Suprapubic skin (tissue), 4 donors: ENCODE measurements around the gene BTG4. TPM values are rescaled to one million over a fixed set of nuclear protein-coding genes. Genes with fewer than 3 reads are reported as not detected.

Source experiments
- DNase-seq, 2 donors: peaks; one replicate each; pipeline ENCODE4 v3.0.0-alpha.2; 2019; ENCODE audit warnings: low spot score in 2 of 2
- H3K27ac ChIP-seq: fragments of 200-600 bp; sonication (generic); one replicate; pipeline ENCODE4 v1.5.1; 2019
- H3K27me3 ChIP-seq: fragments of 200-600 bp; sonication (generic); one replicate; pipeline ENCODE4 v1.5.1; 2019
- H3K36me3 ChIP-seq: fragments of 200-600 bp; sonication (generic); one replicate; pipeline ENCODE4 v1.5.1; 2019
- H3K4me1 ChIP-seq: fragments of 200-600 bp; sonication (generic); one replicate; pipeline ENCODE4 v1.5.1; 2019
- H3K4me3 ChIP-seq: fragments of 200-600 bp; sonication (generic); one replicate; pipeline ENCODE4 v1.5.1; 2019; ENCODE audit warnings: mild to moderate bottlenecking
- H3K9me3 ChIP-seq: fragments of 200-600 bp; sonication (generic); one replicate; pipeline ENCODE4 v1.5.1; 2019
- EP300 ChIP-seq: sonication (generic); formaldehyde crosslinking; IDR thresholded peaks from one replicate; pipeline ENCODE4 v1.6.1; 2017; ENCODE audit warnings: antibody characterized with exemption
- POLR2A ChIP-seq, 2 donors: fragments of 450-650 bp; IDR thresholded peaks; one replicate each; pipeline ENCODE4 v1.6.1; 2017; ENCODE audit warnings: antibody characterized with exemption in 2 of 2, mild to moderate bottlenecking in 2 of 2, moderate library complexity in 2 of 2
- POLR2AphosphoS5 ChIP-seq, 3 donors: sonication (generic); formaldehyde crosslinking; IDR thresholded peaks; one replicate each; pipeline ENCODE4 v1.6.1; 2017; ENCODE audit warnings: antibody characterized with exemption in 3 of 3
- WGBS: methylation state at CpG from one replicate; pipeline ENCODE4 v1.1.5; 2018; 5-methylcytosine and 5-hydroxymethylcytosine counted together
- total RNA-seq, 4 donors: library from RNA; depleted of rRNA; stranded (reverse); fragments of >200 nt; gene quantifications; one replicate each; pipeline ENCODE4 v1.1.0, GENCODE V29; 2016
- TF ChIP-seq, protein P1 (sequence below), 2 donors: fragments of 200-600 bp in 1 of 2; fragments of 450-650 bp in 1 of 2; sonication (generic) in 1 of 2; IDR thresholded peaks; one replicate each; pipeline ENCODE4 v1.5.1; 2016 to 2019; ENCODE audit warnings: antibody characterized with exemption in 2 of 2, mild to moderate bottlenecking in 1 of 2, moderate library complexity in 1 of 2

Gene BTG4
- total RNA-seq, 4 donors from 2014 or later, result not detected

DNA sequence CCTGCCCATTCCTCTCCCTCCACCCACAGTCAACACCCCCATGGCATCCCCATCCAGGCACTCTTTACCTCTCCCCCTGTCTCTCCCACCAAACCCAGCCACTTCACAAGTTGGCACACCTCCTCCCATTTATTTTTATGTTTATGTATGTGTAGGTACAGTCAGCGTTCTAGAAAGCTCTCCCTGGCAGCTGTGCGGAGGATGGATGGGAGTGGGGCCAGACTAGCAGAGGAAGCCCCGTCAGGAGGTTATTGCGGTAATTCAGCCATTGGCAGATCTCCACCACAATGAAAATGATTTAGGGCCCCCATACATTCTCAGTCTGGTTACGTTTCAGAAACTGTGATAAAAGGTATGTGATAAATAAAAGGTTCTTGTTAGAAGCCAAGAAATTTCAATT is 51.3 kb downstream of the BTG4 start:
- H3K4me1 ChIP-seq, result no peaks in the 10 kb centered on the region
- 23% methylated on average over 5 of the region's 5 CpGs for WGBS
- no peak overlapping the region for H3K27ac ChIP-seq
- peak in 1 of 2 donors; percentile 54 for DNase-seq
- no peaks in the 10 kb centered on the region for H3K36me3 ChIP-seq
- H3K4me3 ChIP-seq, result no peak overlapping the region
- TF ChIP-seq POLR2AphosphoS5 (IDR thresholded peaks at IDR 0.05) (no peak), EP300 (no peak), POLR2A (IDR thresholded peaks at IDR 0.05) (no peak)
- TF ChIP-seq, protein P1, sequence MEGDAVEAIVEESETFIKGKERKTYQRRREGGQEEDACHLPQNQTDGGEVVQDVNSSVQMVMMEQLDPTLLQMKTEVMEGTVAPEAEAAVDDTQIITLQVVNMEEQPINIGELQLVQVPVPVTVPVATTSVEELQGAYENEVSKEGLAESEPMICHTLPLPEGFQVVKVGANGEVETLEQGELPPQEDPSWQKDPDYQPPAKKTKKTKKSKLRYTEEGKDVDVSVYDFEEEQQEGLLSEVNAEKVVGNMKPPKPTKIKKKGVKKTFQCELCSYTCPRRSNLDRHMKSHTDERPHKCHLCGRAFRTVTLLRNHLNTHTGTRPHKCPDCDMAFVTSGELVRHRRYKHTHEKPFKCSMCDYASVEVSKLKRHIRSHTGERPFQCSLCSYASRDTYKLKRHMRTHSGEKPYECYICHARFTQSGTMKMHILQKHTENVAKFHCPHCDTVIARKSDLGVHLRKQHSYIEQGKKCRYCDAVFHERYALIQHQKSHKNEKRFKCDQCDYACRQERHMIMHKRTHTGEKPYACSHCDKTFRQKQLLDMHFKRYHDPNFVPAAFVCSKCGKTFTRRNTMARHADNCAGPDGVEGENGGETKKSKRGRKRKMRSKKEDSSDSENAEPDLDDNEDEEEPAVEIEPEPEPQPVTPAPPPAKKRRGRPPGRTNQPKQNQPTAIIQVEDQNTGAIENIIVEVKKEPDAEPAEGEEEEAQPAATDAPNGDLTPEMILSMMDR (IDR thresholded peaks at IDR 0.05), result no peak
- H3K9me3 ChIP-seq, result no peaks in the 10 kb centered on the region
- peaks cover 38% of the 10 kb centered on the region for H3K27me3 ChIP-seq

DNA sequence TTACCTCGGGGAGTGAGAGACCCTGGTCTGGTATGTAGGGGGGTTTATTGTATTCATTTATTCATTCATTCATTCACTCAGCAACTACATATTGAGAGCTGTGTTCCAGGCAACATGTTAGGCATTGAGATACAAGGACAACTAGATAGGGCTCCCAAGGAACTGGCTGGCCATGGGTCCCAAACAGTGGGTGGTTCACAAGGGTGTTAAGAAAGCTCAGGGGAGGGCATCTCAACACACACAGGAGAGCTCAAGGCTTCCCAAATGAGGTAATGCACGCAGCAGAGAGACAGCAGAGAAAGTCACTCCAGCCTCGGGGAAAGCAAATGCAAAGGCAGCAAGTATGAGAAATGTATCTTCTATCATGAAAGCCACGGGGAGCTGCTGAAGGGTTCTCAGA is 51.8 kb downstream of the BTG4 start:
- H3K36me3 ChIP-seq, result no peaks in the 10 kb centered on the region
- peaks cover under 1% of the 10 kb centered on the region for H3K4me1 ChIP-seq
- DNase-seq, result no peak
- TF ChIP-seq, protein P1 (IDR thresholded peaks at IDR 0.05), result no peak
- no peak for TF ChIP-seq POLR2A (IDR thresholded peaks at IDR 0.05)
- no peak for TF ChIP-seq POLR2AphosphoS5 (IDR thresholded peaks at IDR 0.05)
- TF ChIP-seq EP300, result no peak
- no peak overlapping the region for H3K27ac ChIP-seq
- 71% methylated on average over 4 of the region's 4 CpGs for WGBS
- no peak overlapping the region for H3K4me3 ChIP-seq
- H3K27me3 ChIP-seq, result peaks cover 36% of the 10 kb centered on the region
- no peaks in the 10 kb centered on the region for H3K9me3 ChIP-seq

DNA sequence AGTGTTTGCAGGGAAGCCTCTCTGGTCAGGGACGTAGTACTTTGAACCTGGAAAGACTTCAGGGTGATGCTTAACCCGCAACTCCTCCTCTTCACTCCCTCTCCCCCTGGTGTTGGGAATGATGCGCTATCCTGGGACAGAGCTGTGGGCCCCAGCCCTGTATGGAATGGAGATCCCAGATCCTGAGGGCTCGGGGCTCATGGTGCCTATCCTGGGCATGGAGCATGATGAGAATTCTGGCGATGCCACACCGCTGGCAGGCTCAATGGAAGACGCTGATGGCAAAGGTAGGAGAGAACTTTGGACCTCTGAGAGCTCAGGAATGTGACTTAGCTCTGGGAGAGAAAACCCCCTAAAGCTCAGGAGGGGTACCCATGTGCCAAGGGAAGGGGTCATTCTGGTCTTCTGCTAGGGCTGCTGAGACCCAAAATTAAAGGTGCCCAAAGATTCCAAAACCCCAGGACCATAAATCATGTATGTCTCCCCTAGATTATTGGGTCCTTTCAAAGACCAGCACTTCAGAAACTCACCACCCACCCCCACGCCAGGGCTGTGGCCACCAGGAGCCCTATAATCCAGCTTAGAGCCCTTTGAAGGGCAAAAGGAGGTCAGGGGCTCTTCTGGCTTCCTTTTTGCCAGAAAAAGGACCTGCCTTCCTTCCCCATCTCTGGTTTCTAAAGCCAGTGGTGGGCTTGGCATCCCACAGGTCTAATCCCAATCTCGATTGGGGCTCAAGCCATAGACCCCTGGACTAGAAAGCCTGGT is 52.5 kb downstream of the BTG4 start:
- Histone ChIP-seq H3K27ac (no peak overlapping the region), H3K4me1 (peaks cover 5% of the 10 kb centered on the region), H3K9me3 (no peaks in the 10 kb centered on the region), H3K4me3 (no peak overlapping the region), H3K27me3 (peaks cover 36% of the 10 kb centered on the region), H3K36me3 (no peaks in the 10 kb centered on the region)
- TF ChIP-seq, protein P1 (IDR thresholded peaks at IDR 0.05), result no peak
- no peak for TF ChIP-seq POLR2AphosphoS5 (IDR thresholded peaks at IDR 0.05)
- TF ChIP-seq EP300, result no peak
- no peak for TF ChIP-seq POLR2A (IDR thresholded peaks at IDR 0.05)
- peak in 1 of 2 donors; percentile 57 for DNase-seq
- WGBS, result 93% methylated on average over 9 of the region's 9 CpGs

DNA sequence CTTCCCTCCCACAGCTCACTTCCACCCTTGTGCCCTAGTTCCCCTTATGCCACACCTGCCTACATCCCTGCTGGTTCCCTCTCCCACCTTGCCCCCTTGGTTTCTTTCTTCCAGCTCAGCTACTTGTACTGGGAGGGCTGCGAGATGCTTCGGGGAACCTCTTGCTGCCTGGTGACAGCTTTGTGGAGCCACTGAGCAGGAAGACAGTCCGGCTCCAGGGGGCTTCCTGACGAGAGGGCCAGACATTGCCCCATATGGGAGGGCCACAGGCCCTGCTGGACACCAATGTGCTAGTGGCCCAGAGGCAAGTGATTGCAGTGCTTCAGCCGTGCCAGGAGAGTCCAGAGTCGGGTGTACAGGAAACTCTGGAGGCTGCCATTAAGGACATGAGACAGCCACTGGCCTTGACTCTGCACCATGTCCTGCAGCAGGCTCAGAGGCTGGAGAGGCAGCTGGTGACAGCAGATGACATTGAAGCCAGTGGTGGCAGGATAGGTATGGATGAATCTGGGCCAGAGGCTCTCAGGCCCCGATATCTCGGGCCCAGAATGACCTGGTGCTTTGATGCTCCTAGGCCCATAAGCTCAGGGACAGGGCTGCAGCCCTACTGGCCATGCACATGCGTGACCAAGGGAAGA is 54.3 kb downstream of the BTG4 start:
- Histone ChIP-seq H3K9me3 (no peaks in the 10 kb centered on the region), H3K27ac (no peak overlapping the region), H3K4me1 (peaks cover 5% of the 10 kb centered on the region), H3K36me3 (no peaks in the 10 kb centered on the region), H3K27me3 (peaks cover 33% of the 10 kb centered on the region), H3K4me3 (no peak overlapping the region)
- WGBS, result 93% methylated on average over 5 of the region's 9 CpGs
- peak in 1 of 2 donors; percentile 50 for DNase-seq
- TF ChIP-seq POLR2A (IDR thresholded peaks at IDR 0.05) (no peak), EP300 (no peak), POLR2AphosphoS5 (IDR thresholded peaks at IDR 0.05) (no peak)
- TF ChIP-seq, protein P1 (IDR thresholded peaks at IDR 0.05), result no peak
